HepG2 (cell line): ENCODE measurements around the gene NEK6.

Source experiments
- CTCF ChIP-seq: sonication (generic); formaldehyde crosslinking; IDR thresholded peaks from 2 replicates; pipeline ENCODE4 v1.5.0; 2020; ENCODE audit warnings: mild to moderate bottlenecking, missing genetic modification reagents, moderate library complexity
- MAFF ChIP-seq: IDR thresholded peaks from 2 replicates; pipeline ENCODE4 v1.6.1; 2011; ENCODE audit warnings: low read depth, low read length, improper control_type of control experiment
- MAX ChIP-seq: IDR thresholded peaks from 2 replicates; pipeline ENCODE4 v1.6.1; 2012; ENCODE audit warnings: inconsistent platforms
- POLR2A ChIP-seq, 2 experiments: IDR thresholded peaks; 2 replicates each; pipeline ENCODE4 v1.6.1; 2011; ENCODE audit warnings: low read depth in 2 of 2, low read length in 2 of 2, mild to moderate bottlenecking in 1 of 2, moderate library complexity in 1 of 2; ENCODE audit not compliant: insufficient read depth in 1 of 2
- SETDB1 ChIP-seq: sonication (generic); formaldehyde crosslinking; IDR thresholded peaks from 2 replicates; pipeline ENCODE4 v1.5.1; 2020; ENCODE audit warnings: missing genetic modification reagents, mild to moderate bottlenecking, borderline replicate concordance
- SMARCE1 ChIP-seq: fragments of 450-650 bp; IDR thresholded peaks from 2 replicates; pipeline ENCODE4 v1.6.1; 2017; ENCODE audit warnings: borderline replicate concordance
- STAT5B ChIP-seq: sonication (generic); formaldehyde crosslinking; IDR thresholded peaks from 2 replicates; pipeline ENCODE4 v1.4.0; 2020; ENCODE audit warnings: missing genetic modification reagents
- TAF1 ChIP-seq: sonication (generic); formaldehyde crosslinking; IDR thresholded peaks from 2 replicates; pipeline ENCODE4 v1.4.0; 2020; ENCODE audit warnings: missing genetic modification reagents
- ZFP36 ChIP-seq: fragments of 150-350 bp; IDR thresholded peaks from 2 replicates; pipeline ENCODE4 v1.6.1; 2018; ENCODE audit warnings: borderline replicate concordance, low read length, low read depth; ENCODE audit not compliant: partially characterized antibody
- ZNF10 ChIP-seq: sonication (generic); formaldehyde crosslinking; IDR thresholded peaks from 2 replicates; pipeline ENCODE4 v1.4.0; 2020; ENCODE audit warnings: mild to moderate bottlenecking, low read depth, missing genetic modification reagents, borderline replicate concordance

- no peak for TF ChIP-seq SETDB1 (CRISPR knock-in tag)
- no peak for TF ChIP-seq MAX
- no peak for TF ChIP-seq STAT5B
- TF ChIP-seq ZFP36 = no peak
- TF ChIP-seq ZNF10 (CRISPR knock-in tag) = no peak
- no peak for TF ChIP-seq CTCF (CRISPR knock-in tag)
- no peak for TF ChIP-seq TAF1 (CRISPR knock-in tag)
- TF ChIP-seq SMARCE1 = no peak
- TF ChIP-seq POLR2A (IDR thresholded peaks at IDR 0.05; ENCODE audit: insufficient read depth in 1 of 2, low read depth in 2 of 2, low read length in 2 of 2) = 0 out of 4 replicates have a peak, but pooled peaks of 1 of the 2 experiments have one; percentile 16
- TF ChIP-seq MAFF = no peak
Observed at GRCh38 chr9:124356745-124357390, 99.1 kb downstream of the NEK6 start.
